ENCODE data around the gene TTC7B.

- TF ChIP-seq POLR2A (IDR thresholded peaks at IDR 0.05) (no peak), POLR2AphosphoS5 (IDR thresholded peaks at IDR 0.05) (no peak)
- TF ChIP-seq, protein P1, sequence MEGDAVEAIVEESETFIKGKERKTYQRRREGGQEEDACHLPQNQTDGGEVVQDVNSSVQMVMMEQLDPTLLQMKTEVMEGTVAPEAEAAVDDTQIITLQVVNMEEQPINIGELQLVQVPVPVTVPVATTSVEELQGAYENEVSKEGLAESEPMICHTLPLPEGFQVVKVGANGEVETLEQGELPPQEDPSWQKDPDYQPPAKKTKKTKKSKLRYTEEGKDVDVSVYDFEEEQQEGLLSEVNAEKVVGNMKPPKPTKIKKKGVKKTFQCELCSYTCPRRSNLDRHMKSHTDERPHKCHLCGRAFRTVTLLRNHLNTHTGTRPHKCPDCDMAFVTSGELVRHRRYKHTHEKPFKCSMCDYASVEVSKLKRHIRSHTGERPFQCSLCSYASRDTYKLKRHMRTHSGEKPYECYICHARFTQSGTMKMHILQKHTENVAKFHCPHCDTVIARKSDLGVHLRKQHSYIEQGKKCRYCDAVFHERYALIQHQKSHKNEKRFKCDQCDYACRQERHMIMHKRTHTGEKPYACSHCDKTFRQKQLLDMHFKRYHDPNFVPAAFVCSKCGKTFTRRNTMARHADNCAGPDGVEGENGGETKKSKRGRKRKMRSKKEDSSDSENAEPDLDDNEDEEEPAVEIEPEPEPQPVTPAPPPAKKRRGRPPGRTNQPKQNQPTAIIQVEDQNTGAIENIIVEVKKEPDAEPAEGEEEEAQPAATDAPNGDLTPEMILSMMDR (IDR thresholded peaks at IDR 0.05): no peak
Observed at GRCh38 chr14:90607141-90607540, 209.1 kb downstream of the TTC7B start.
